ENCODE measurements around the gene DEPDC7.
"Not testable (repeated sequence)": the region's sequence is repeated elsewhere in the genome, so short reads cannot be mapped to it uniquely, and the experiment has no call there.

- TF ChIP-seq, protein P1, sequence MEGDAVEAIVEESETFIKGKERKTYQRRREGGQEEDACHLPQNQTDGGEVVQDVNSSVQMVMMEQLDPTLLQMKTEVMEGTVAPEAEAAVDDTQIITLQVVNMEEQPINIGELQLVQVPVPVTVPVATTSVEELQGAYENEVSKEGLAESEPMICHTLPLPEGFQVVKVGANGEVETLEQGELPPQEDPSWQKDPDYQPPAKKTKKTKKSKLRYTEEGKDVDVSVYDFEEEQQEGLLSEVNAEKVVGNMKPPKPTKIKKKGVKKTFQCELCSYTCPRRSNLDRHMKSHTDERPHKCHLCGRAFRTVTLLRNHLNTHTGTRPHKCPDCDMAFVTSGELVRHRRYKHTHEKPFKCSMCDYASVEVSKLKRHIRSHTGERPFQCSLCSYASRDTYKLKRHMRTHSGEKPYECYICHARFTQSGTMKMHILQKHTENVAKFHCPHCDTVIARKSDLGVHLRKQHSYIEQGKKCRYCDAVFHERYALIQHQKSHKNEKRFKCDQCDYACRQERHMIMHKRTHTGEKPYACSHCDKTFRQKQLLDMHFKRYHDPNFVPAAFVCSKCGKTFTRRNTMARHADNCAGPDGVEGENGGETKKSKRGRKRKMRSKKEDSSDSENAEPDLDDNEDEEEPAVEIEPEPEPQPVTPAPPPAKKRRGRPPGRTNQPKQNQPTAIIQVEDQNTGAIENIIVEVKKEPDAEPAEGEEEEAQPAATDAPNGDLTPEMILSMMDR (conservative IDR thresholded peaks at IDR 0.05; ENCODE audit: low read depth in 2 of 2) = not testable (repeated sequence)
- not testable (repeated sequence) for TF ChIP-seq EZH2 (IDR thresholded peaks at IDR 0.05; ENCODE audit: low read depth, unreplicated experiment); POLR2AphosphoS5 (IDR thresholded peaks at IDR 0.05; ENCODE audit: low read depth); REST (IDR thresholded peaks at IDR 0.05; ENCODE audit: unreplicated experiment); EZH2phosphoT487 (IDR thresholded peaks at IDR 0.05; ENCODE audit: unreplicated experiment); CREB1 (CRISPR knock-in tag; IDR thresholded peaks at IDR 0.05; ENCODE audit: low read depth)
These were observed 43.4 kb upstream of the DEPDC7 start for GRCh38 chr11:32972233-32972632.
